ENCODE measurements around the gene SUPT20H. TPM values are rescaled to one million over a fixed set of nuclear protein-coding genes. Genes with fewer than 3 reads are reported as not detected.

The SUPT20H gene
- total RNA-seq, 4 donors from 2014 or later: 28.4 to 67.6 (median 45.3) TPM

GRCh38 chr13:37040789-37041188, 18.7 kb downstream of the SUPT20H start:
- no peak for TF ChIP-seq EP300 (IDR thresholded peaks at IDR 0.05; ENCODE audit: low read depth)
- no peak for TF ChIP-seq CTCF (IDR thresholded peaks at IDR 0.05)
- TF ChIP-seq POLR2AphosphoS5 (IDR thresholded peaks at IDR 0.05): no peak
- in situ Hi-C loops (cut with MboI; ENCODE audit: low pct_ligation_motif_present in 1 of 4, low pct_unique_long_range_greater_than_20kb in 1 of 4, low sequenced_read_pairs in 3 of 4): no loop called here
- Histone ChIP-seq H3K36me3 (peaks cover 0 to 77% (median 27%) of the 10 kb centered on the region in 4 donors), H3K4me1 (no peaks in the 10 kb centered on the region), H3K27ac (no peak overlapping the region), H3K9me3 (no peaks in the 10 kb centered on the region), H3K4me3 (no peak overlapping the region), H3K27me3 (no peaks in the 10 kb centered on the region)
- DNase-seq: no peak
- intact Hi-C loops (cut with DNase I; ENCODE audit: low total_unique reads): no loop called here

- no peak overlapping the region for H3K4me3 ChIP-seq
- no peak for TF ChIP-seq POLR2AphosphoS5 (IDR thresholded peaks at IDR 0.05)
- TF ChIP-seq CTCF (IDR thresholded peaks at IDR 0.05): no peak
- no peak for TF ChIP-seq EP300 (IDR thresholded peaks at IDR 0.05; ENCODE audit: low read depth)
- no peak for TF ChIP-seq POLR2A (IDR thresholded peaks at IDR 0.05)
- in situ Hi-C loops (cut with MboI; ENCODE audit: low pct_ligation_motif_present in 1 of 4, low pct_unique_long_range_greater_than_20kb in 1 of 4, low sequenced_read_pairs in 3 of 4) (no loop called here), intact Hi-C loops (cut with DNase I; ENCODE audit: low total_unique reads) (no loop called here)
- peaks cover 0 to 81% (median 29%) of the 10 kb centered on the region in 4 donors for H3K36me3 ChIP-seq
- H3K9me3 ChIP-seq: no peaks in the 10 kb centered on the region
- H3K4me1 ChIP-seq: no peaks in the 10 kb centered on the region
- no peak overlapping the region for H3K27ac ChIP-seq
- no peaks in the 10 kb centered on the region for H3K27me3 ChIP-seq
- no peak for DNase-seq
Observed at GRCh38 chr13:37039896-37040295, 19.6 kb downstream of the SUPT20H start.

DNA sequence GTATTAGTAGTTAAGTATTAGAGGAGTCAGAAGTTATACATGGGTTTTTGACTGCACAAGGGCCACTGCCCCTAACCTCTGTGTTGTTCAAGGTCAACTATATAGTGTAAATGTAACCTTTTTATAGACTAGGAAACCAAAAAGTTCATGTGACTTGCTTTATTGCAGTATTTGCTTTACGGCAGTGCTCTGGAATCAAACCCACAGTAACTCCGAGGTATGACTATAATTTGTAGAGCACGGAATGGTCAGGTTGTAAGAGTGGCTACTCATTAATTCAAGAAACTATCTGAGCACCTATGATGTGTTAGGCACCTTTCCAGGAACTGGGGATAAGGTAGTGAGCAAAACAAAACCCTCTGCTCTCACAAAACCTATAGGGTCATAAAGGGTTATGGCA, 22.2 kb downstream of the SUPT20H start:
- H3K9me3 ChIP-seq: no peaks in the 10 kb centered on the region
- no peak for DNase-seq
- peaks cover 0 to 75% (median 30%) of the 10 kb centered on the region in 4 donors for H3K36me3 ChIP-seq
- in situ Hi-C loops (cut with MboI; ENCODE audit: low pct_ligation_motif_present in 1 of 4, low pct_unique_long_range_greater_than_20kb in 1 of 4, low sequenced_read_pairs in 3 of 4): no loop called here
- no peaks in the 10 kb centered on the region for H3K27me3 ChIP-seq
- no peak overlapping the region for H3K4me3 ChIP-seq
- intact Hi-C loops (cut with DNase I; ENCODE audit: low total_unique reads): no loop called here
- WGBS, 2 donors (ENCODE audit: low coverage in 1 of 2): 45 to 66% methylated on average over 3 of the region's 3 CpGs
- no peaks in the 10 kb centered on the region for H3K4me1 ChIP-seq
- no peak overlapping the region for H3K27ac ChIP-seq
- TF ChIP-seq POLR2A (IDR thresholded peaks at IDR 0.05): no peak
- no peak for TF ChIP-seq POLR2AphosphoS5 (IDR thresholded peaks at IDR 0.05)
- TF ChIP-seq CTCF (IDR thresholded peaks at IDR 0.05): no peak
- no peak for TF ChIP-seq EP300 (IDR thresholded peaks at IDR 0.05; ENCODE audit: low read depth)

DNA sequence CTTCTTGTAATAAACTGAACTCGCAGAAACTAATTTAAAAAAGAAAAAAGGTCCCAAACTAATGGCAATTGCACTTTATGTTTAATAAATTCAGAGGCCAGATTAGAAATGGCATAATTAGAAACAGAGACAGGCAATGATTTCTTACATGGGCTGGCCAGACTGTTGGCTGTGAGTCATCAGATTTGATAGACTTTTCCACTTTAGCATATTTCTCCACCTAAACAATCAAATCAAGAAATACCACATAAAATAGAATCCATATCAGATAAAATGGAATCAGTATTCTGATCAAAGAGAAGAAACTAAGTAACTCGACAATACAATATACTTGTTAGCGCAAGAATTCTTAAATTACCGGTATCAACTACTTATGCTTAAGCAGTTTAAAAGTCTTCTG, 29.9 kb downstream of the SUPT20H start:
- TF ChIP-seq POLR2AphosphoS5 (IDR thresholded peaks at IDR 0.05): no peak
- no peak for TF ChIP-seq POLR2A (IDR thresholded peaks at IDR 0.05)
- no peak for TF ChIP-seq CTCF (IDR thresholded peaks at IDR 0.05)
- TF ChIP-seq EP300 (IDR thresholded peaks at IDR 0.05; ENCODE audit: low read depth): no peak
- H3K27me3 ChIP-seq: no peaks in the 10 kb centered on the region
- H3K4me3 ChIP-seq: no peak overlapping the region
- intact Hi-C loops (cut with DNase I; ENCODE audit: low total_unique reads) (no loop called here), in situ Hi-C loops (cut with MboI; ENCODE audit: low pct_ligation_motif_present in 1 of 4, low pct_unique_long_range_greater_than_20kb in 1 of 4, low sequenced_read_pairs in 3 of 4) (no loop called here)
- H3K27ac ChIP-seq: no peak overlapping the region
- H3K4me1 ChIP-seq: peaks cover 0 to 8% (median 3%) of the 10 kb centered on the region in 4 donors
- no peak for DNase-seq
- H3K9me3 ChIP-seq: no peaks in the 10 kb centered on the region
- H3K36me3 ChIP-seq: peaks cover 0 to 83% (median 27%) of the 10 kb centered on the region in 4 donors
- 91 to 93% methylated on average over 4 of the region's 4 CpGs for WGBS, 2 donors (ENCODE audit: low coverage in 1 of 2)
